LNCAP (cell line): Measurements from ENCODE around the gene TRDN.

Experiments
- TF ChIP-seq, protein P1 (sequence below): fragments of 450-650 bp; IDR thresholded peaks from 2 replicates; pipeline ENCODE4 v1.5.1; 2017; ENCODE audit warnings: mild to moderate bottlenecking

The TRDN gene

DNA sequence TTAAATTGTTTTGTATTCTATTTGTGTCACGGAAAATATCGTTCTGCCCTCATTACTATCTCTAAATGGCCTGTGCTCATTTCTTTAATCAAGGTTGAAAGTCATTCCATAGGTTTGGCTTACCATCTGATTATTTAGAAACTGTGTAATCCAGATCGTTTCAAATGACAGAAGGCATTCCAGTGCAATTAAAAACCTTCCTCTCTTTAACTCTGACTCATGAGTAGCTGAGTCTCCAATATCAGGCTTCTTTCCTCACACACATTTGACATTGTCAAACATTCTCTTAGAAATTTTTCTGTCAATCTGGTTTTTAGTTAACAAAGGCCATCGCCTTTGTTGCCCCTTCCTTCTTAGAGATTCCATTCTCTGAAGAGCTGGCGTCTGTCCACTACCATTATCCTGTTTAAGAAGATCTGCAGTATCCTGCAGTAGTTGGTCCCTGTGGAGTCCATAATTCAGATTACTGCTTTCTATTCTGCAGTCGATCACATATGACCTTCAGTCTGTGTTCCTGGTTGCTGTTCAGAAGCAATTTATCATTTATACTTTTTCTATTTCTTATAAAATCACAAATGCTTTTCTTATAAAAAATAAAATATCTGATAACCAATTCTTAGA, 3.9 kb upstream of the TRDN start:
- TF ChIP-seq, protein P1, sequence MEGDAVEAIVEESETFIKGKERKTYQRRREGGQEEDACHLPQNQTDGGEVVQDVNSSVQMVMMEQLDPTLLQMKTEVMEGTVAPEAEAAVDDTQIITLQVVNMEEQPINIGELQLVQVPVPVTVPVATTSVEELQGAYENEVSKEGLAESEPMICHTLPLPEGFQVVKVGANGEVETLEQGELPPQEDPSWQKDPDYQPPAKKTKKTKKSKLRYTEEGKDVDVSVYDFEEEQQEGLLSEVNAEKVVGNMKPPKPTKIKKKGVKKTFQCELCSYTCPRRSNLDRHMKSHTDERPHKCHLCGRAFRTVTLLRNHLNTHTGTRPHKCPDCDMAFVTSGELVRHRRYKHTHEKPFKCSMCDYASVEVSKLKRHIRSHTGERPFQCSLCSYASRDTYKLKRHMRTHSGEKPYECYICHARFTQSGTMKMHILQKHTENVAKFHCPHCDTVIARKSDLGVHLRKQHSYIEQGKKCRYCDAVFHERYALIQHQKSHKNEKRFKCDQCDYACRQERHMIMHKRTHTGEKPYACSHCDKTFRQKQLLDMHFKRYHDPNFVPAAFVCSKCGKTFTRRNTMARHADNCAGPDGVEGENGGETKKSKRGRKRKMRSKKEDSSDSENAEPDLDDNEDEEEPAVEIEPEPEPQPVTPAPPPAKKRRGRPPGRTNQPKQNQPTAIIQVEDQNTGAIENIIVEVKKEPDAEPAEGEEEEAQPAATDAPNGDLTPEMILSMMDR = no peak

DNA sequence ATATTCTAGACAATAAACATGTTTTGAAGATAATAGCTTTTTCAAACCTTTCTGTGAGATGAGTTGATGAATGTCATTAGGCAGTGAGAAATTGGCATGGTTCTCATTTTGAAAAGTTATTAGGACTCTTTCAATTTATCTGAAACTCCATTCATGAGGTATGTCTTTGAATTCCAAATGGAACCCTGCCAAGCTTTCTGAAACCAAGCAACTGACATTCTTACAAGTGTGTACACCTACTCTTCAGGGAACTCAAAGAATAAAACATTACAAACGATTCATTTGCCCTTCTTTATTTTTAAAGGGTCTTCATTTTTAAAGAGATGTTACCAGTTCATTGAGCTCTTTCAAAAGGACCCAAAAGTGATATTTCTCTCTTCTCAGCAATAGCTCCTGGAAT, 2.1 kb upstream of the TRDN start:
- TF ChIP-seq, protein P1 = no peak

DNA sequence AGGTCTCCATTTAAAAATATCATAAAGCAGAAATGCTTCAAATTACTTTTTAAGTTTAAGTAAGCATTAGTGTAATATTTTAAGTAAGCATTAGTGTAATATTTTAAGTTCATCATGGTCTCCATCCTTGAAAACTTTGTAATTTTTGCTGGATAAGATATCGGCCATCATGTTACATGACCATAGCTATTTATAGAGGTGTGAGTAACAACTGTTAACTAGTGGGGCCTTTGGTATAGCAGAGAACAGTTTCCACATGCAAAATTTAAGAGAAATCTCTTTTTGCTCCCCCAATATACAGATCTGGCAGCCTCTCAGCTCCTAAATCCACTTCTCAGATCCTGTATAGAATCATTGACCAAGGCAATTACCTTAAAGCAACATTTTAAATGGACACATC, 468 bp downstream of the TRDN start:
- TF ChIP-seq, protein P1 = no peak

DNA sequence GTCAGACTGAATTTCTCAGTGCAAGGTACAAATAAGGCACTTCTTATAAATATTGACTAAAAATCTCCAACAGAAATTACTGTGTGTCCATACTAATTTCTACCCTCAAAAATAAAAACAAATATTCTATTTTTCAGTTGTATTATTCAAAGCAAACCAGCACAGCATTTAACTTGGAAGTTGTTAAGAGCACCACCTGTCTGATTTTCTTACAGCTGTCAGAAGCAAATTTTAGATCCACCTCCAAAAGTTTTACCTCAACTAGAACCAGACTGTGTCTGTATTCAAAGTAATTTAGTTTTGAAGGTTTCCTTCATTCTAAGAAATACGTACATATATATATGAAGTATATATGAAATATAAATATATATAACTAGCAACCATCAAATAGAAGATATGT, 1.2 kb downstream of the TRDN start:
- TF ChIP-seq, protein P1 = no peak

DNA sequence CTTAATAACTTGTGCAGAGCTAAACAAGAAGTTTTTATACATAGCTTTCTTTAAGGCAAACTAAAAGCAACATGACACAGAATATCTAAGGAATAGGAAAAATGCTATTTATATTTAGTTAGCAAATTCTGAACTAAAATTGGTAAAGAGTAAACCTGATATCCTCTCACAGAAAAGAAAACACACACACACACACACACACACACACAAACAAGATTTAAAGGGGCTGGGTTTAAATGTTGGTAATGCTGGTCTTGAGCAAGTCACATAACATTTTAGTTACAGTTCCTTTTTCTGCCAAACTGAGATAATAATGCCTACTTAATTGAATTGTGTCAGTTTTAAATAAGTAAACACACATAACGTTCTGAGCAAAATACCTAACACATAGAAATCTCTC, 1.6 kb downstream of the TRDN start:
- TF ChIP-seq, protein P1 = no peak

DNA sequence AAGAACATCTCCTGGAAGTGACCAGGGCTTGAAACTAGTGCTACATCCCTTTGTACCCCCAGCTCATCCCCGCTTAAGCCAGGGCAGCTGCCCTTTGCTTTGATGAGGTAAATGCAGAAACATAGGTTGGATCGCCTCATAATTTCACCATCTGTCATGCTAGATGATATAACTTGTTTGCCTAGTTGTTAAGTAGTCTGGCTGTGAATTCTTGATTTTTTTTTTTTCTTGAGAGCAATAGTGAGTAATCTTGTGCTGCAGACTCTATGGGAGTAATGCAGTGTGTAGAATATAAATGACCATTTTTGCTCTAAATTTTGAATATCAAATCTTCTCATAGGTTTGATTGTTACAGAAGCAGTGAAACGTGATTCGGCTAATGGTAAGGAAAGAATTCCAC, 4.1 kb downstream of the TRDN start:
- TF ChIP-seq, protein P1 = no peak

DNA sequence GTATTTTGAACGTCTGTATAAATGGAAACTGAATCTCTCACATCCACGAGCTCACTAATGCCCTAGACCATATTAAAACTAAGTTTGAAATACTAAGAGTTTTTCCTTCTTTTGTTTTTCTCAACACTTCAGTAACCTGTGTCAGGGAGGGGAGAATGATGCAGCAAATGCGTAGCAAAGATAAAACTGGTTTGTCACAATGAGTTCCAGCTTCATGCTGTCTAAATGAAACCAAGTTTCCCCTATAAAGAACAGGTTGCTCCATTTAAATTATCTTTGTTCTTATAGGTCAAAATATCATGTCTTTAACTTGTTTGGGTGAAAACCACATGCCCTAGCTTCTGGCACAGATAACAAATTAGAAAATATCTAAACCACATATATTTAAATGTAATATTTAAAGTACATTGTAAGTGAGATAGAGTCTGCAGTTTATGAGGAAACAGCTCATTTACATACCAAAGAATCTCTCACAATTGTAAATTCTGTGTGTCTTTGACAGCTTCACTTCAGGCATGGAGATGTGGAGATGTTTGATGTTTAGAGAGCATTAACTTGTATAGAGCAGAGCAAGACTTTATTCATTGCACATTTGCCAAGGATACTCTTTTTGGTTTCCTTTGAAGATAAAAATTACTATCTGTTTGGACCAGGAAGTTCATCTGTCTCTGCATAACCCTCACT, 7.3 kb downstream of the TRDN start:
- TF ChIP-seq, protein P1 = no peak
